GM21576 (cell line): ENCODE measurements around the gene LPCAT1.
"Not testable (repeated sequence)": the region's sequence is repeated elsewhere in the genome, so short reads cannot be mapped to it uniquely, and the experiment has no call there.

Source experiments
- ATAC-seq: cut with Tn5 transposase; IDR thresholded peaks from one replicate; pipeline ENCODE4 v1.9.1; 2021; ENCODE audit warnings: mild to moderate bottlenecking, moderate library complexity; ENCODE audit not compliant: unreplicated experiment

Gene LPCAT1

GRCh38 chr5:1431021-1431811 is 92.5 kb downstream of the LPCAT1 start:
- no peak for ATAC-seq

- no peak for ATAC-seq
Observed at GRCh38 chr5:1430121-1430795, 93.5 kb downstream of the LPCAT1 start.

GRCh38 chr5:1429496-1429895 is 94.3 kb downstream of the LPCAT1 start:
- ATAC-seq, result no peak

- no peak for ATAC-seq
Observed at GRCh38 chr5:1429066-1429465, 94.7 kb downstream of the LPCAT1 start.

- ATAC-seq, result no peak
Observed at GRCh38 chr5:1428107-1428506, 95.7 kb downstream of the LPCAT1 start.

- ATAC-seq, result no peak
Observed at GRCh38 chr5:1424716-1425115, 99.0 kb downstream of the LPCAT1 start.

GRCh38 chr5:1423901-1424603 is 99.7 kb downstream of the LPCAT1 start:
- ATAC-seq, result no peak

GRCh38 chr5:1422522-1422921 is 101.2 kb downstream of the LPCAT1 start:
- ATAC-seq, result not testable (repeated sequence)

- no peak for ATAC-seq
Observed at GRCh38 chr5:1421521-1422341, 102.0 kb downstream of the LPCAT1 start.

GRCh38 chr5:1420211-1421195 is 103.3 kb downstream of the LPCAT1 start:
- no peak for ATAC-seq

- ATAC-seq, result no peak
Observed at GRCh38 chr5:1419476-1420210, 104.1 kb downstream of the LPCAT1 start.

GRCh38 chr5:1418921-1419280 is 104.9 kb downstream of the LPCAT1 start:
- no peak for ATAC-seq

- ATAC-seq, result no peak
Observed at GRCh38 chr5:1418238-1418920, 105.4 kb downstream of the LPCAT1 start.

GRCh38 chr5:1417586-1418225 is 106.1 kb downstream of the LPCAT1 start:
- ATAC-seq, result no peak

GRCh38 chr5:1416856-1417469 is 106.8 kb downstream of the LPCAT1 start:
- ATAC-seq, result no peak

GRCh38 chr5:1415626-1416360 is 108.0 kb downstream of the LPCAT1 start:
- ATAC-seq, result no peak

- no peak for ATAC-seq
Observed at GRCh38 chr5:1415059-1415425, 108.7 kb downstream of the LPCAT1 start.
